WERI-Rb-1 (cell line): ENCODE measurements around the gene OR4K15.
"Not testable (repeated sequence)": the region's sequence is repeated elsewhere in the genome, so short reads cannot be mapped to it uniquely, and the experiment has no call there.

ENCODE experiments used
- DNase-seq: peaks from one replicate; pipeline ENCODE4 v3.0.0-alpha.2; 2020
- H3K27ac ChIP-seq: fragments of 250-450 bp; sonication (Bioruptor Pico); 2 replicates; pipeline ENCODE4 v1.5.1; 2020; ENCODE audit warnings: mild to moderate bottlenecking, moderate library complexity
- H3K27me3 ChIP-seq: fragments of 250-450 bp; sonication (Bioruptor Pico); 2 replicates; pipeline ENCODE4 v1.5.1; 2021; ENCODE audit warnings: mild to moderate bottlenecking, low read depth, moderate library complexity; ENCODE audit not compliant: insufficient read depth, severe bottlenecking
- H3K36me3 ChIP-seq: fragments of 250-450 bp; sonication (Bioruptor Pico); 2 replicates; pipeline ENCODE4 v1.5.1; 2020; ENCODE audit warnings: mild to moderate bottlenecking, moderate library complexity
- H3K4me3 ChIP-seq: 2 replicates; pipeline ENCODE4 v1.5.1; 2011; ENCODE audit warnings: low read depth, mild to moderate bottlenecking, control low read depth, low read length
- H3K9me3 ChIP-seq: fragments of 250-450 bp; sonication (Bioruptor Pico); 2 replicates; pipeline ENCODE4 v1.5.1; 2021; ENCODE audit warnings: mild to moderate bottlenecking, moderate library complexity; ENCODE audit not compliant: severe bottlenecking
- TF ChIP-seq, protein P1 (sequence below): IDR thresholded peaks from 2 replicates; pipeline ENCODE4 v1.5.1; 2011; ENCODE audit warnings: low read depth, mild to moderate bottlenecking, control low read depth, inconsistent platforms, low read length

OR4K15 gene, protein sequence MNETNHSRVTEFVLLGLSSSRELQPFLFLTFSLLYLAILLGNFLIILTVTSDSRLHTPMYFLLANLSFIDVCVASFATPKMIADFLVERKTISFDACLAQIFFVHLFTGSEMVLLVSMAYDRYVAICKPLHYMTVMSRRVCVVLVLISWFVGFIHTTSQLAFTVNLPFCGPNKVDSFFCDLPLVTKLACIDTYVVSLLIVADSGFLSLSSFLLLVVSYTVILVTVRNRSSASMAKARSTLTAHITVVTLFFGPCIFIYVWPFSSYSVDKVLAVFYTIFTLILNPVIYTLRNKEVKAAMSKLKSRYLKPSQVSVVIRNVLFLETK

DNA sequence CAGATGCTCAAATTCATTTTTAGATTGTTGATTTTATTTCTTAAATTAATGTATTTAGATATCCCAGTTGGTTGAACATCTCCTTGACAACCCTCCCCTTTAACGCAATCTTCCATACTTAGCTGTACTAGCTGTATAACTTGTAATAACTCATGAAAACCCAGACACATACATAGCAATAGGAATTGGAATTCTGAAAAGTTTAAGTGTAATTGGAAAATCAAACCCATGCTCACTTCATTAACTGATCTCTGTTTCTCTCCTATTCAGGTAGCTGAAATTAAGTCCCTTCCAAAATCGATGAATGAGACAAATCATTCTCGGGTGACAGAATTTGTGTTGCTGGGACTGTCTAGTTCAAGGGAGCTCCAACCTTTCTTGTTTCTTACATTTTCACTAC is at the start of gene OR4K15:
TSS of gene OR4K15 (plus strand) at position 301 of the 400 bp plus-strand sequence. CDS start at position 301, 0 bp downstream.
- no peak for DNase-seq
- H3K4me3 ChIP-seq: no peak within 1 kb of the TSS
- TF ChIP-seq, protein P1, sequence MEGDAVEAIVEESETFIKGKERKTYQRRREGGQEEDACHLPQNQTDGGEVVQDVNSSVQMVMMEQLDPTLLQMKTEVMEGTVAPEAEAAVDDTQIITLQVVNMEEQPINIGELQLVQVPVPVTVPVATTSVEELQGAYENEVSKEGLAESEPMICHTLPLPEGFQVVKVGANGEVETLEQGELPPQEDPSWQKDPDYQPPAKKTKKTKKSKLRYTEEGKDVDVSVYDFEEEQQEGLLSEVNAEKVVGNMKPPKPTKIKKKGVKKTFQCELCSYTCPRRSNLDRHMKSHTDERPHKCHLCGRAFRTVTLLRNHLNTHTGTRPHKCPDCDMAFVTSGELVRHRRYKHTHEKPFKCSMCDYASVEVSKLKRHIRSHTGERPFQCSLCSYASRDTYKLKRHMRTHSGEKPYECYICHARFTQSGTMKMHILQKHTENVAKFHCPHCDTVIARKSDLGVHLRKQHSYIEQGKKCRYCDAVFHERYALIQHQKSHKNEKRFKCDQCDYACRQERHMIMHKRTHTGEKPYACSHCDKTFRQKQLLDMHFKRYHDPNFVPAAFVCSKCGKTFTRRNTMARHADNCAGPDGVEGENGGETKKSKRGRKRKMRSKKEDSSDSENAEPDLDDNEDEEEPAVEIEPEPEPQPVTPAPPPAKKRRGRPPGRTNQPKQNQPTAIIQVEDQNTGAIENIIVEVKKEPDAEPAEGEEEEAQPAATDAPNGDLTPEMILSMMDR: no peak
- H3K27ac ChIP-seq: no peak within 1 kb of the TSS
- H3K9me3 ChIP-seq: no peaks in the 10 kb centered on the region
- no peaks in the 10 kb centered on the region for H3K27me3 ChIP-seq
- H3K36me3 ChIP-seq: no peaks in the 10 kb centered on the region

DNA sequence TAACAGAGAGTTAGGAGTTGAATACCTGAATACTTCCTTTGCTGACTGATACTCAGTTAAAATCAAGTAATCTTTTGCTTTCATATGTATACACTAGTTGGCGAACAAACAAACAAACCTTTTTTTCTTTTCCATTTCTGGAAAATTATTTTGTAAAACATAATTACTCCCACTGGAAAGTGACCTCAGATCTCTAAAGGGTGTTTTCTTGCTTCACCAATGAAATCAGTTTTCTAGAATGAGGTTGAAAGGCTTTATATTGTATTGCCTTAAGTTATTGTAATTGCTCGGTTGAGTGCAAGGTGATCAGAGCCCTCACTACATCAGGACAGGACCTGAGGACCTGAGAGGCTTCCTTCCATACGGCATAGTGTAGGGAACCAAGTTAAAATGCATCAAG is 44.8 kb upstream of the OR4K15 start, which contains the start of gene OR4K1:
TSS of gene OR4K1 (plus strand) at position 301 of the 400 bp plus-strand sequence. CDS start 4,750 bp downstream, outside the sequence.
- H3K27ac ChIP-seq: no peak within 1 kb of the TSS
- DNase-seq: no peak

GRCh38 chr14:19941668-19942067 is 33.7 kb upstream of the OR4K15 start:
- Histone ChIP-seq H3K9me3 (no peaks in the 10 kb centered on the region), H3K4me3 (no peak overlapping the region), H3K27me3 (peaks cover 20% of the 10 kb centered on the region), H3K36me3 (no peaks in the 10 kb centered on the region), H3K27ac (no peak overlapping the region)
- TF ChIP-seq, protein P1: no peak
- DNase-seq: no peak

More for the DNA sequence above, 44.8 kb upstream of the OR4K15 start, which contains the start of gene OR4K1:
- Histone ChIP-seq H3K27me3 (peaks cover 56% of the 10 kb centered on the region), H3K9me3 (no peaks in the 10 kb centered on the region), H3K36me3 (no peaks in the 10 kb centered on the region), H3K4me3 (no peak within 1 kb of the TSS)
- TF ChIP-seq, protein P1: no peak

DNA sequence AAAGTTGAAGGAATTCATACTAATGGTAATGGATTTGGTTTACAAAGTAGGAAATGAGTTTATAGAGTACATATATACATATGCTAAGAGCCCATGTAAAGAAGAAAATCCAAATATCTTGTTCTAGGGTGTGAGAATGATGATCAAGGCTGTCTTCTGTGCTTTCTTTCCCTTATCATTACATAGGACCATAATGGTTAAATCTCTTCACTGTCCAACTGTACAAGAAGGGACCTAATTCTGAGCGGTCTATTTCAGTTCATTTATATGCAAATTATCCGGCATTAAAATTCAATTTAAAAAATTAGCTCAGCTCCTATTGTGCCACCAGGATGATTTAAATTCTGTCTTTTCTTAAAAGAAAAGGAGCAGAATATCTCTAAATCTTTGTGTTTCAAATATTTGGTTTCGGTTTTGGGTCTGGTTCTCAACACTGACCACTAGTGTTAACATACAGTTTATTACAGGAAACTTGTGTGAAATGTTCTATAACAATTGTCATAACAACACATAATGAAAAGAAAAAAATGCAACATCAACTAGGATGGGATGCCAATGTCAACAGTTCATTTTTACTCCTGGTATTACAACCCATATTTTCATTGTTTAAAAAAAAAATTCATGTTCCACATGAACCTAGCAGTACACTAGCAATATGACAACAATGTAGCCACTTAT is 27.8 kb upstream of the OR4K15 start:
- TF ChIP-seq, protein P1: no peak
- no peaks in the 10 kb centered on the region for H3K9me3 ChIP-seq
- peaks cover 23% of the 10 kb centered on the region for H3K27me3 ChIP-seq
- no peaks in the 10 kb centered on the region for H3K36me3 ChIP-seq
- DNase-seq: no peak
- H3K27ac ChIP-seq: no peak overlapping the region
- H3K4me3 ChIP-seq: no peak overlapping the region

- TF ChIP-seq, protein P1: no peak
- DNase-seq: no peak
- no peaks in the 10 kb centered on the region for H3K9me3 ChIP-seq
These were observed 26.2 kb upstream of the OR4K15 start for GRCh38 chr14:19949218-19949617.

GRCh38 chr14:19969735-19970134 is 5.7 kb upstream of the OR4K15 start:
- H3K36me3 ChIP-seq, H3K27ac ChIP-seq, H3K27me3 ChIP-seq, H3K4me3 ChIP-seq, DNase-seq, H3K9me3 ChIP-seq: not testable (repeated sequence)

More at GRCh38 chr14:19949218-19949617, 26.2 kb upstream of the OR4K15 start:
- Histone ChIP-seq H3K27me3 (peaks cover 27% of the 10 kb centered on the region), H3K36me3 (no peaks in the 10 kb centered on the region), H3K27ac (no peak overlapping the region), H3K4me3 (no peak overlapping the region)
